GM12874 (cell line): ENCODE results near the gene GLB1L3.

Experiments
- TF ChIP-seq, protein P1 (sequence below): IDR thresholded peaks from 2 replicates; pipeline ENCODE4 v1.5.1; 2011; ENCODE audit warnings: low read depth, mild to moderate bottlenecking, control low read depth, low read length, moderate library complexity; ENCODE audit not compliant: insufficient read depth

GLB1L3 gene

DNA sequence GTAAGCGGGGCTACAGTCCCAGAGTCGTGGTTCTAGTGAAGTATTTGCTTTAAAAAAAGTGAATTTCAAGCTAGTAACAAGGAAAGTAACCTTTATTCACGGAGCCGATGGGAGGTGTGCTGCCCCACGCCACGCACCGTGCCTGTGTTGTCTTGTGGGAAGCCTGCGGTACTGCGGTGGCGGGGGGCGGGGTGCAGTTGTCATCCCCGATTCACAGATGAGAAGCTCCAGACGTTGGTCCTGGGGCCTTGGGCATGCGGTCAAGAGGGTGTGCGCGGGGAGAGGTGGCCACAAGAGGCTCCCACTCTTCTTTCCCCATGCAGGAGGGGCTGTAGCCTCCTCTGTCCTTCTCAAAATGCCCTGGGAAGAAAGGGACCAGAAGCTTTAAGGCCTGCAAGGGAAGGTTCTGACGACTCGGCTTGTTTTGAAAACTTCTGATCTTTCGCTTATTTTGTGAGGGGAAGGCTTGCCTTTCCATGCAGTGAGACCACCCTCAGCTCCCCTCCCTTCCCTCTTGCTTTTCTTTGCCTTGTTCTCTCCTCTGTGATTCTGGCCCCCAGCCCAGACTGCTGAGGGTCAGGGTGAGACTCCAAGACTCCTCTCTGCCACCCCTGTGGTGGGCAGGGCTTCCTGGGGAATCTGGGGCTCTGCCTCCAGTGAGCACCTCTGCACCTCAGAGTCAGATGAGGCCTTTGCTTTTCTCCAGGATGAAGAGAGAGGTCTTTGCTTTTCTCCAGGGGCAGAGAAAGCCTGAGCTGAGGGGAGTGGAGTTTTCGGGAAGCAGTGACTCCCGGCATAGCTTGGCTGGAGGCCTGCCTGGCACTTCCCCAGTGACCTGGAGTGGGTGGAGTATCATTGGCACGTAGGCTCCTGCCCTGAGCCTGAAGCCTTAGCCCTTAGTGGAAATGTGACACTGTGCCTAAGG lies 6.2 kb downstream of the GLB1L3 start:
- TF ChIP-seq, protein P1, sequence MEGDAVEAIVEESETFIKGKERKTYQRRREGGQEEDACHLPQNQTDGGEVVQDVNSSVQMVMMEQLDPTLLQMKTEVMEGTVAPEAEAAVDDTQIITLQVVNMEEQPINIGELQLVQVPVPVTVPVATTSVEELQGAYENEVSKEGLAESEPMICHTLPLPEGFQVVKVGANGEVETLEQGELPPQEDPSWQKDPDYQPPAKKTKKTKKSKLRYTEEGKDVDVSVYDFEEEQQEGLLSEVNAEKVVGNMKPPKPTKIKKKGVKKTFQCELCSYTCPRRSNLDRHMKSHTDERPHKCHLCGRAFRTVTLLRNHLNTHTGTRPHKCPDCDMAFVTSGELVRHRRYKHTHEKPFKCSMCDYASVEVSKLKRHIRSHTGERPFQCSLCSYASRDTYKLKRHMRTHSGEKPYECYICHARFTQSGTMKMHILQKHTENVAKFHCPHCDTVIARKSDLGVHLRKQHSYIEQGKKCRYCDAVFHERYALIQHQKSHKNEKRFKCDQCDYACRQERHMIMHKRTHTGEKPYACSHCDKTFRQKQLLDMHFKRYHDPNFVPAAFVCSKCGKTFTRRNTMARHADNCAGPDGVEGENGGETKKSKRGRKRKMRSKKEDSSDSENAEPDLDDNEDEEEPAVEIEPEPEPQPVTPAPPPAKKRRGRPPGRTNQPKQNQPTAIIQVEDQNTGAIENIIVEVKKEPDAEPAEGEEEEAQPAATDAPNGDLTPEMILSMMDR, result no peak

DNA sequence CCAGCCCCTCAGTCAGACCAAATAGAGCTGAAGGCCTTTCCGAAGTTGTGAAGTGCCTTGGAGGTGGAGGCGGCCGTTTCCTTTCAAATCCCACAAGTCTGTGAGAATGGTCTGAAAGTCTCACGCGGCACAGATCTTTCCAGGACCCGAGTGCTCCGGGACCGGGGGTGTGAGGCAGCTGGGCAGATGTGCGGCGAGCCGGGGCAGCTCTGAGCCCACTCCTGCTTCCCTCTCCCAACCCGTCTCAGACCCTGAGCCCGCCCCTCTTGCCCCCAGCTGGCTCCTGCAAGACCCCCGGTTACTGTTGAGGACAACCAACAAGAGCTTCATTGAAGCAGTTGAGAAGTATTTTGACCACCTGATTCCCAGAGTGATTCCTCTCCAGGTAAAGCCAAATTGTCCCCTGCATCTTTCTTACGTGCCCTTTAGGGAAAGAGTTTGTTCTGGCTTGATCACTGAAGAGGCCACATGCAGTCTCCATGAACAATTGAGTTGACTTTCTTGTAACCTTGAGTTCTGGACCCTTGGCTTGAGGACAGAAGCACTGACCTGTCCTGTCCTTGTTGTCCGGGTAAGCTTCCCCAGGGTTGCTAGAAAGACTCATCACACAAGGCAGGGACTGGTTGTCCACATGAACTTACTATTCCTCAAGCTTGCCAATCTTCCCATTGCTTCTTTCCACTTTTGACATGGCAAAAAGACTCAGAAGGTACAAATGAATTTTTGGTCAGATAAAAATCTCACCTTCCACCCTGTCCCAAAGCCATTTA lies 7.5 kb downstream of the GLB1L3 start:
- TF ChIP-seq, protein P1, result no peak

DNA sequence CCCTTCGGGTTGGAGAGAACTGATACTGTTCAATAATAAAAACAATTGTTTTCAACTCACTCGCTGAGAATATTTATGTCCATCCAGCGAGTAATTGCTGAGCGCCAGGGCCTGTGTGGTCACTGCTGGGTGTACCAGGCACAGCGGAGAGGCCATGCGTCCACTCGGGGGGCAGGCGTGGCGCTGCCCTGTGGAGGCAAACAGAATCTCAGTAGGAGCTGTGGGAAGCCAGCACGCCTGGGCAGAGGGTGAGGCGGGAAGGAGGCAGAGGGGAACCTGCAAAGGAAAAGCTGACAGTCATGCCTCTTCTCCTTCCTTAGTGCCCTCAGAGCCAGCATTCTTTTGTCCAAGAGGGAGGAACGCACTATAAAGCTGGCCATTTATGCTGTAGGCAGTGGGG lies 11.4 kb downstream of the GLB1L3 start:
- TF ChIP-seq, protein P1, result no peak

DNA sequence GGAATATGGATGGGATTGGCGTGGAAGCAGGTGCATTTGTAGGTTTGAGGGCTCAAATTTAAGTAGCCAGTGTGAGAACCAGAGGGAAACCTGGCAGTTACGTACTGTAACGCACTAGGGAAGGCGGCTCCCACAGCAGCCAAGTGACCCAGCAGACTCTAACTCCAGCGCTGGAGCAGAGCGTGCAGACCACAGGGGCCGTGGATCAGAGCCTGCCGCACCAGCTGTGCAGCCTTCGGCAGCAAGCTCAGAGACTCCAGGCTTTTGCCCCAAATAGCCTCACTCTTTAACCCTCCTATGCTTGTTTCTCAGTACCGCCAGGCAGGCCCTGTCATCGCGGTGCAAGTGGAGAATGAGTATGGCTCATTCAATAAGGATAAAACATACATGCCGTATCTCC lies 12.3 kb downstream of the GLB1L3 start:
- TF ChIP-seq, protein P1, result no peak

DNA sequence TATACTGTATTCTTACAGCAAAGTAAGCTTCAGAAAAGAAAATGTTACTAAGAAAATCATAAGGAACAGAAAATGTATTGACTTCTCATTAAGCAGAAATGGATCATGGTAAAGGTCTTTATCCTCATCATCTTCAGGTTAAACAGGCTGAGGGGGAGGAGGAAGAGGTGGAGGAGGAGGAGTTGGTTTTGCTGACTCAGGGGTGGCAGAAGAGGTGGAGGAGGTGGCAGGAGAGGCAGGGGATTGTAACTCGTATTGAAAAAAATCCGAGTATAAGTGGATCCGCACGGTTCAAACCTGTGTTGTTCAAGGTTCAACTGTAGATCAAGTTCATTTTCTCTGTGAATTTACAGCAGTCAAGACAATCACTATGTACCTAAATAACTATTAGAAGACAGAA lies 13.0 kb downstream of the GLB1L3 start:
- TF ChIP-seq, protein P1, result no peak

DNA sequence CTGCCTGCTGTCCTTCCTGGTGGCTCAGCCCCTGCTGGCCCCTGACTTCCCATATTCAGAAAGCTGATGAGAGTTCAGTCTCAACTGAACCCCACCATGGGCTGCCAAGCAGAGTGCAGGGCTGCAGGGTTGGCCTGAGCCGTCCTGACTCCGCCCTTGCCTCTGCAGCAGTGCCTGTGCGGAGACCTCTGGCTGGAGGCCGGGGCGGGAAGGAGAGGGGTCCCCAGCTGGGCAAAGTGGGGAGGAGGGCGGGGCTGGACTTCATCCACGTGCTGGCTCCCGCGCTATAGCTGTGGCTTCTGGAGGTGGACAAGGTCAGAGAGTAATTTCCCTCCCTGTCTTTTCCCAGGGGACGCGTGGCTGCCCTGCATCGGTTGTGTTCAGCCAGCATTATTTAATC lies 13.6 kb downstream of the GLB1L3 start:
- TF ChIP-seq, protein P1, result no peak

DNA sequence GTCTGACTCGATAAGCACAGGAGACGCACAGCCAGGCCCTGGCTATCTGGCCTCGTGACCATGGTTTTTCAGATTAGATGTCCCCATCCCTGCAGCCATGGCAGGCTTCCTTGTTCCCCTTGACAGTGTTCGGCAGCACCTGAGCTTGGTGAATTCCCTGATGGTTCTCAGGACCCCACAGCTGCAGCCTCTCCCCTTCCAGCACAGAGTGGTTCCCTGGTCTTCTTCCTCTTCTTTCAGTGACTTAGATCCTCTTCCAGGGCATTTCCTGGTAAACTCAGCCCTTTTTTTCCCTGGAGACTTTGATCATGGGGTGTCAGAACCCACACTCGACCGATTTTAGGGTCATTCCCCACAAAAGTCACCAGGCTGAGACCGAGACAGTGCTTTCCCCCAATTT lies 14.5 kb downstream of the GLB1L3 start:
- TF ChIP-seq, protein P1, result no peak
